ENCODE measurements around the gene CDH2. TPM values are rescaled to one million over a fixed set of nuclear protein-coding genes. Genes with fewer than 3 reads are reported as not detected.

The CDH2 gene
- total RNA-seq, 1 experiment from 2014 or later: 36.2 TPM

- no peak for DNase-seq
These were observed 68.1 kb downstream of the CDH2 start for GRCh38 chr18:28108814-28109213.

More at GRCh38 chr18:28108814-28109213, 68.1 kb downstream of the CDH2 start:
- Histone ChIP-seq H3K79me2 (ENCODE audit: insufficient read depth, low read length) (no peaks in the 10 kb centered on the region; the same call in 1 of the 2 replicates), H3K27me3 (ENCODE audit: insufficient read depth, low read length) (no peaks in the 10 kb centered on the region), H4K20me1 (ENCODE audit: control insufficient read depth, insufficient read depth, insufficient read length) (no peaks in the 10 kb centered on the region), H4K8ac (replicated peaks; ENCODE audit: insufficient read length, low read depth, low read length) (no peak overlapping the region), H2BK12ac (ENCODE audit: insufficient read length, low read depth, low read length) (no peak overlapping the region), H2BK5ac (ENCODE audit: insufficient read length, low read length) (no peak overlapping the region), H3K4me1 (ENCODE audit: insufficient read depth, low read length) (peaks cover 13% of the 10 kb centered on the region; the same call in 1 of the 2 replicates), H3K23me2 (ENCODE audit: insufficient read length, low read depth, low read length, poor library complexity, severe bottlenecking) (no peaks in the 10 kb centered on the region), H3K9me3 (ENCODE audit: control insufficient read depth, low read depth, low read length) (no peaks in the 10 kb centered on the region), H3K14ac (ENCODE audit: insufficient read depth, low read length) (no peak overlapping the region), H3K27ac (ENCODE audit: insufficient read length, low read depth, low read length) (no peak overlapping the region), H4K91ac (ENCODE audit: insufficient read length, low read depth, low read length) (no peak overlapping the region), H3K4ac (ENCODE audit: low read depth, low read length) (no peak overlapping the region), H3K23ac (ENCODE audit: insufficient read length, low read depth, low read length) (no peak overlapping the region), H3K9ac (ENCODE audit: extremely low read depth, insufficient read length, low read length) (no peak overlapping the region), H3T11ph (ENCODE audit: low read length) (no peak overlapping the region), H3K4me2 (ENCODE audit: insufficient read depth, insufficient read length, low read length) (no peak overlapping the region), H3K79me1 (ENCODE audit: insufficient read depth, low read depth, low read length, poor library complexity, severe bottlenecking) (no peaks in the 10 kb centered on the region), H2BK15ac (ENCODE audit: low read depth, low read length) (no peak overlapping the region), H3K18ac (ENCODE audit: insufficient read length, low read depth, low read length) (no peak overlapping the region), H2AK5ac (ENCODE audit: insufficient read length, low read length) (no peak overlapping the region), H2BK120ac (ENCODE audit: low read depth, low read length, poor library complexity, severe bottlenecking) (no peak overlapping the region), H2BK20ac (ENCODE audit: low read depth, low read length, poor library complexity, severe bottlenecking) (no peak overlapping the region), H2AFZ (ENCODE audit: low read length) (no peak overlapping the region), H4K5ac (ENCODE audit: insufficient read length, low read depth, low read length) (no peak overlapping the region), H3K56ac (ENCODE audit: insufficient read length, low read depth, low read length) (no peak overlapping the region)
- H3K27me3 Mint-ChIP-seq (ENCODE audit: low read depth): no peaks in the 10 kb centered on the region
- no peaks in the 10 kb centered on the region; a peak in 1 of 5 replicates for H3K9me3 Mint-ChIP-seq
- H3K4me3 Mint-ChIP-seq: no peak overlapping the region
- peaks cover 33 to 48% of the 10 kb centered on the region in 2 experiments for H3K4me1 Mint-ChIP-seq
- H3K36me3 Mint-ChIP-seq (ENCODE audit: insufficient read depth in 1 of 3, low read depth in 3 of 3): no peaks in the 10 kb centered on the region; a peak in 1 of 7 replicates
- no CpG with 5 or more reads among the region's 3 CpGs for WGBS (ENCODE audit: extremely low coverage, insufficient read length, low lambda C conversion rate)
- TF ChIP-seq CTCF (conservative IDR thresholded peaks at IDR 0.05): no peak
- H3K27ac Mint-ChIP-seq: peak overlapping the region in 1 of 3 experiments; percentile 29; a peak in 1 of 7 replicates
